ENCODE data around the gene KRT76.

KRT76 gene

GRCh38 chr12:52726451-52726850 lies 50.7 kb downstream of the KRT76 start:
- DNase-seq, result no peak

DNA sequence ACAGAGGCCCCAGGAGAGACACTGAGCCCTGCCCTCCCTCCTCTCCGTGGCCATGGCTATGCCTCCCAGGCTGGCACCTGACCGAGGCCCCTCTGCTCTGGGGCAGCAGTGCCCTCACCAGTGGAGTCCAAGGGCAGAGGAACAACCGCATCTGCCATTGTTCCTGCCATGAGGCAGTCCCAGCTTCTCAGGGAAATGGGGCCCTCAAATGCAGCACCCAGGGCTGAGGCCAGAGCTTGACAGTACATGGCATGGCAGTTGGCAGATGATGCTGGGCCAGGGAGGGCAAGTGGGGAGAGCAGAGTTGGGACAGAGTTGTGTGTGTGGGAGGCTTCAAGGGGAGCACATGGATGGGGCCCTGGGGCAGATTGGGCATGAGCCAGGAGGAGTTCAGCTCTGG lies 52.8 kb downstream of the KRT76 start:
- DNase-seq, result no peak

GRCh38 chr12:52722680-52723079 lies 54.5 kb downstream of the KRT76 start:
- DNase-seq, result no peak

GRCh38 chr12:52721838-52722470 lies 55.2 kb downstream of the KRT76 start:
- DNase-seq, result no peak

GRCh38 chr12:52720365-52720886 lies 56.7 kb downstream of the KRT76 start:
- DNase-seq, result no peak

Measured in activated T-cell treated with anti-CD3 and anti-CD28 coated beads, Interleukin-2, amount 50 U/mL, for 1 hour (primary cell).